ENCODE data around the gene KLK1. TPM values are rescaled to one million over a fixed set of nuclear protein-coding genes. Genes with fewer than 3 reads are reported as not detected.
"Not testable (repeated sequence)": the region's sequence is repeated elsewhere in the genome, so short reads cannot be mapped to it uniquely, and the experiment has no call there.

KLK1 gene
- total RNA-seq, 1 donor from 2014 or later, result 3.0 TPM

DNA sequence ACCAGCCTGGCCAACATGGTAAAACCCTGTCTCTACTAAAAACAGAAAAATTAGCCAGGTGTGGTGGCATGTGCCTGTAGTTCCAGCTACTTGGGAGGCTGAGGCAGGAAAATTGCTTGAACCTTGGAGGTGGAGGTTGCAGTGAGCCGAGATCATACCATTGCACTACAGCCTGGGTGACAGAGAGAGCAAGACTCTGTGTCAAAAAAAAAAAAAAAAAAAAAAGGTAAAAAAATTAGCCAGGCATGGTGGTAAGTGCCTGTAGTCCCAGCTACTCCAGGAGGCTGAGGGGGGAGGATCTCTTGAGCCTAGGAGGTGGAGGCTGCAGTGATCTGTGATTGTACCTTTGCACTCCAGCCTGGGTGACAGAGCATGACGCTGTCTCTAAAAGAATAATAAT, 53.4 kb downstream of the KLK1 start, which contains the start of gene GPR32:
GPR32 (plus strand) TSS at position 301 of the 400 bp plus-strand sequence. CDS start 137 bp downstream, outside the sequence.
- DNase-seq; intact Hi-C loops (cut with micrococcal nuclease); H3K4me1 Mint-ChIP-seq; H3K27ac Mint-ChIP-seq; H3K9me3 Mint-ChIP-seq; H3K36me3 Mint-ChIP-seq (ENCODE audit: low read depth); H3K4me3 Mint-ChIP-seq; H3K27me3 Mint-ChIP-seq: not testable (repeated sequence)

Other genes starting within 250 kb of the KLK1 start
- gene SYT3, start 183.9 kb downstream of the KLK1 start, total RNA-seq, result not detected in 2 replicates
- gene C19orf81, start 174.3 kb downstream of the KLK1 start, total RNA-seq, result 0.98 TPM in 1 of 2 replicates, not detected in the other
- not detected in 2 replicates for gene SHANK1, start 104.0 kb downstream of the KLK1 start, total RNA-seq
- 0.89 and 1.3 TPM in 2 replicates for gene CLEC11A, start 100.4 kb downstream of the KLK1 start, total RNA-seq
- gene GPR32, start 53.3 kb downstream of the KLK1 start, total RNA-seq, result not detected in 2 replicates
- gene ACP4, start 33.4 kb downstream of the KLK1 start, total RNA-seq, result not detected in 2 replicates
- gene KLK15, start 9.8 kb upstream of the KLK1 start, total RNA-seq, result not detected in 2 replicates
- not detected in 2 replicates for gene KLK3, start 31.1 kb upstream of the KLK1 start, total RNA-seq
- 0.33 and 0.75 TPM in 2 replicates for gene KLK2, start 49.7 kb upstream of the KLK1 start, total RNA-seq
- gene KLK4, start 87.6 kb upstream of the KLK1 start, total RNA-seq, result not detected in 2 replicates
- not detected in 2 replicates for gene KLK5, start 129.3 kb upstream of the KLK1 start, total RNA-seq
- gene KLK6, start 145.8 kb upstream of the KLK1 start, total RNA-seq, result not detected in 2 replicates
- not detected in 2 replicates for gene KLK7, start 160.1 kb upstream of the KLK1 start, total RNA-seq
- not detected in 2 replicates for gene KLK8, start 177.8 kb upstream of the KLK1 start, total RNA-seq
- gene KLK10, start 195.9 kb upstream of the KLK1 start, total RNA-seq, result not detected in 2 replicates
- not detected in 2 replicates for gene KLK11, start 202.8 kb upstream of the KLK1 start, total RNA-seq
- not detected in 2 replicates for gene KLK12, start 211.2 kb upstream of the KLK1 start, total RNA-seq
- not detected in 2 replicates for gene KLK13, start 241.3 kb upstream of the KLK1 start, total RNA-seq